Measurements from ENCODE around the gene DHTKD1. TPM values are rescaled to one million over a fixed set of nuclear protein-coding genes. Genes with fewer than 3 reads are reported as not detected.
"Not testable (repeated sequence)": the region's sequence is repeated elsewhere in the genome, so short reads cannot be mapped to it uniquely, and the experiment has no call there.

The DHTKD1 gene
- total RNA-seq, 2 donors from 2014 or later = 33.4 to 59.2 TPM

DNA sequence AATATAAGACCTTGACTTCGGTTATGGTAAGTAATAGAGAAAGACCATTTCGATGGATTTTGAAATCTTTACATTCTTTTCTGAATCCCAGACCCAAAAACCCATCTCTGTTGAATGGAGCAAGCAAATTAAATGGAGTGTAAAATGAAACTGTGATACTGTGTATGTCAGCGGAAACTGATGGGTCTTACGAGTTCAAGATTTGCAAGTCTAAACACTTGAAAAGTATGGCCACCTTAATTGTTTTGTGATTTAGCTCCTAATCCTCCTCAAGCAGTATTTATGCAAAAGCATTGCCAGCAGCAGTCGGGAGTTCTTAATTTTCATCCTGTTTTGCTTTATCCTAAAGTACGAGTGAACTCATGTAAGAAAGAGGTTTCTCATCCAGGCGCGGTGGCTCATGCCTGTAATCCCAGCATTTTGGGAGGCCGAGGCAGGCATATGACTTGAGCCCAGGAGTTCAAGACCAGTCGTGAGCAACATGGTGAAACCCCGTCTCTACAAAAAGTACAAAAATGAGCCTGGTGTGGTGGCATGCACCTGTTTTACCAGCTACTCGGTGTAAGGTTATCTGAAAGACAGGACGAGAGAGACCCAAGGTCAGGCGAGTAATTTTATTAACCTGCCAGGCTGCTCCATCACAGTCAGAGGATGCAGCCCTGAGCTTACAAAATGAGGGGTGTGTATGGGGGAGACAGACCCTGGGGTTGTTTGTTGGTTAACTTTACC, 5.8 kb upstream of the DHTKD1 start:
- Histone ChIP-seq H3K4me1 (replicated peaks) (no peaks in the 10 kb centered on the region), H3K27ac (no peak overlapping the region), H3K4me3 (no peak overlapping the region), H3K36me3 (no peaks in the 10 kb centered on the region), H3K27me3 (replicated peaks; ENCODE audit: insufficient read depth) (no peaks in the 10 kb centered on the region), H3K9me3 (no peaks in the 10 kb centered on the region)
- TF ChIP-seq, protein P1, sequence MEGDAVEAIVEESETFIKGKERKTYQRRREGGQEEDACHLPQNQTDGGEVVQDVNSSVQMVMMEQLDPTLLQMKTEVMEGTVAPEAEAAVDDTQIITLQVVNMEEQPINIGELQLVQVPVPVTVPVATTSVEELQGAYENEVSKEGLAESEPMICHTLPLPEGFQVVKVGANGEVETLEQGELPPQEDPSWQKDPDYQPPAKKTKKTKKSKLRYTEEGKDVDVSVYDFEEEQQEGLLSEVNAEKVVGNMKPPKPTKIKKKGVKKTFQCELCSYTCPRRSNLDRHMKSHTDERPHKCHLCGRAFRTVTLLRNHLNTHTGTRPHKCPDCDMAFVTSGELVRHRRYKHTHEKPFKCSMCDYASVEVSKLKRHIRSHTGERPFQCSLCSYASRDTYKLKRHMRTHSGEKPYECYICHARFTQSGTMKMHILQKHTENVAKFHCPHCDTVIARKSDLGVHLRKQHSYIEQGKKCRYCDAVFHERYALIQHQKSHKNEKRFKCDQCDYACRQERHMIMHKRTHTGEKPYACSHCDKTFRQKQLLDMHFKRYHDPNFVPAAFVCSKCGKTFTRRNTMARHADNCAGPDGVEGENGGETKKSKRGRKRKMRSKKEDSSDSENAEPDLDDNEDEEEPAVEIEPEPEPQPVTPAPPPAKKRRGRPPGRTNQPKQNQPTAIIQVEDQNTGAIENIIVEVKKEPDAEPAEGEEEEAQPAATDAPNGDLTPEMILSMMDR (IDR thresholded peaks at IDR 0.05) = no peak
- TF ChIP-seq POLR2A (IDR thresholded peaks at IDR 0.05) (no peak), POLR2AphosphoS5 (IDR thresholded peaks at IDR 0.05) (no peak)
- intact Hi-C loops (cut with DNase I) = no loop called here
- 63% methylated on average over 14 of the region's 14 CpGs for WGBS
- DNase-seq (ENCODE audit: low spot score) = no peak

DNA sequence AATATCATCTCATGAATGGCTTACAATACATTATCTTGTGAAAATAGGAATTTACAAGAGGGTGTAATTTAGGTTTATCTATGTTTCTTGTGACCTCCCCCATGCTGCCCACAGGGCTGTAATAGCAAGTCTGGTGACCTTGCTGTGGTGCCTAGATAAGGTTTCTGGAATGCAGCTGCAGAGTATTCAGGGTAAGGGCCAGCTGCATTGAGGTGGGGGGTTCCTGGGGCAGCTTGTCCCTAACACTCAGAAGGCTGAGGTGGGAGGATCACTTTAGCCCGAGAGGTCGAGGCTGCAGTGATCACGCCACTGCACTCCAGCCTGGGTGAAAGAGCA, 5.3 kb upstream of the DHTKD1 start:
- Histone ChIP-seq H3K4me1 (replicated peaks) (no peaks in the 10 kb centered on the region), H3K36me3 (no peaks in the 10 kb centered on the region), H3K27me3 (replicated peaks; ENCODE audit: insufficient read depth) (no peaks in the 10 kb centered on the region), H3K27ac (no peak overlapping the region), H3K4me3 (no peak overlapping the region), H3K9me3 (no peaks in the 10 kb centered on the region)
- no peak for DNase-seq (ENCODE audit: low spot score)
- TF ChIP-seq POLR2AphosphoS5 (IDR thresholded peaks at IDR 0.05) (no peak), POLR2A (IDR thresholded peaks at IDR 0.05) (no peak)
- TF ChIP-seq, protein P1 (IDR thresholded peaks at IDR 0.05) = no peak
- 95% methylated on average over 3 of the region's 3 CpGs for WGBS
- intact Hi-C loops (cut with DNase I) = no loop called here

DNA sequence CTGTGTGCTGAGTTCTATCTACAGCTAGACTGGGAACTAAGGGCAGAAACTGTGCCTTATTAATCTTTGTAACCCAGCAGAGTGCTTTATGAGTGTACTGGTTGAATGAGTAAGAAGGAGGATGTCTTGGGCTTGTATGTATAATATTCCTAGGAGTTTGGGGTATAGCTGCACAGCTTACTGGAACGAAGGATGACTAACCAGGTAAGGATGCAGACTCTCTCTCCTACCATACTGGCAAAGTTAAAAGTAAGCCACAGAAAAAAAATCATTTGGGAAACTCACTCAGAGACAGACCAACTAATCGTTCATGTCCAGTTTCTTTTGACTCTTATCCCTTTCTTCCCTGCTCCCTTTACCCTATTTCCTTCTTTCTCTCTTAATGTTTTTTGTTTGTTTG, 1.4 kb upstream of the DHTKD1 start:
- 80% methylated on average over 2 of the region's 2 CpGs for WGBS
- intact Hi-C loops (cut with DNase I) = no loop called here
- H3K27me3 ChIP-seq (replicated peaks; ENCODE audit: insufficient read depth) = no peaks in the 10 kb centered on the region
- H3K27ac ChIP-seq = no peak overlapping the region
- no peak for TF ChIP-seq POLR2A (IDR thresholded peaks at IDR 0.05)
- TF ChIP-seq, protein P1 (IDR thresholded peaks at IDR 0.05) = no peak
- TF ChIP-seq POLR2AphosphoS5 (IDR thresholded peaks at IDR 0.05) = no peak
- H3K4me1 ChIP-seq (replicated peaks) = no peaks in the 10 kb centered on the region
- DNase-seq (ENCODE audit: low spot score) = no peak
- no peaks in the 10 kb centered on the region for H3K36me3 ChIP-seq
- H3K9me3 ChIP-seq = no peaks in the 10 kb centered on the region
- no peak overlapping the region for H3K4me3 ChIP-seq

DNA sequence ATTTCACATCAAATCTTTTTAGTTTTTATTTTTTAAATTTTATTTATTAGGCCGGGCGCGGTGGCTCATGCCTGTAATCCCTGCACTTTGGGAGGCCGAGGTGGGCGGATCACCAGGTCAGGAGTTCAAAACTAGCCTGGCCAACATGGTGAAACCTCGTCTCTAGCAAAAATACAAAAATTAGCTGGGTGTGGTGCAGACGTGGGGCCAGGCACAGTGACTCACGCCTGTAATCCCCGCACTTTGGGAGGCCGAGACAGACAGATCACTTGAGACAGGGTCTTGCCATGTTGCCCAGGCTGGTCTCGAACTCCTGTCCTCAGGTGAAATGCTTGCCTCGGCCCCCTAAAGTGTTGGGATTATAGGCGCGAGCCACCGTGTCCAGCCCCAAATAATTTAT, 2.7 kb downstream of the DHTKD1 start:
- DNase-seq (ENCODE audit: low spot score); H3K36me3 ChIP-seq; H3K9me3 ChIP-seq; H3K4me3 ChIP-seq; H3K27me3 ChIP-seq (replicated peaks; ENCODE audit: insufficient read depth); H3K4me1 ChIP-seq (replicated peaks); intact Hi-C loops (cut with DNase I); H3K27ac ChIP-seq: not testable (repeated sequence)
- 97% methylated on average over 15 of the region's 15 CpGs for WGBS

DNA sequence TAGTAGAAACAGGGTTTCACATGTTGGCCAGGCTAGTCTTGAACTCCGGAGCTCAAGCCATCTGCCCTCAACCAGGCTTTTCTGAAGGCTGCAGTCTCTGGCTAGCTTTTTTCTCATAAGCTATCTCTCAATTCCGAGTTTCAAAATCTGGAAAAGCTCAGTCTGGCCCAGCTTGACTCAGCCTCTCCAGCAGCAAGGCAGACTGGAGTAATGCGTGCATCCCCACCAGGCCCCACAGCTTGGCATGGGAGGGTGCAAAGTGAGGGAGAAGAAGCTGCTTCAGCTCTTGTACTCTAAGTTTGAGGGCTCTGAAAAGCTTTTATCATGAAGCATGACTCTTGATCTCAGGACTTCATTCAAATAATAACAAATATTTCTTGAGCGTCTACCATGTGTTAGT, 4.8 kb downstream of the DHTKD1 start:
- intact Hi-C loops (cut with DNase I) = no loop called here
- TF ChIP-seq, protein P1 (IDR thresholded peaks at IDR 0.05) = no peak
- TF ChIP-seq POLR2AphosphoS5 (IDR thresholded peaks at IDR 0.05) (no peak), POLR2A (IDR thresholded peaks at IDR 0.05) (no peak)

More for the DNA sequence above, 4.8 kb downstream of the DHTKD1 start:
- Histone ChIP-seq H3K4me3 (no peak overlapping the region), H3K4me1 (replicated peaks) (no peaks in the 10 kb centered on the region), H3K9me3 (no peaks in the 10 kb centered on the region), H3K36me3 (no peaks in the 10 kb centered on the region), H3K27me3 (replicated peaks; ENCODE audit: insufficient read depth) (no peaks in the 10 kb centered on the region), H3K27ac (no peak overlapping the region)
- no peak for DNase-seq (ENCODE audit: low spot score)
- WGBS = 83% methylated on average over 4 of the region's 4 CpGs
